ENCODE results near the gene CD164L2.
"Not testable (repeated sequence)": the region's sequence is repeated elsewhere in the genome, so short reads cannot be mapped to it uniquely, and the experiment has no call there.

Gene CD164L2

GRCh38 chr1:27405598-27406361 is 22.6 kb upstream of the CD164L2 start:
- DNase-seq (ENCODE audit: insufficient read length, low spot score); FAIRE-seq: not testable (repeated sequence)

DNA sequence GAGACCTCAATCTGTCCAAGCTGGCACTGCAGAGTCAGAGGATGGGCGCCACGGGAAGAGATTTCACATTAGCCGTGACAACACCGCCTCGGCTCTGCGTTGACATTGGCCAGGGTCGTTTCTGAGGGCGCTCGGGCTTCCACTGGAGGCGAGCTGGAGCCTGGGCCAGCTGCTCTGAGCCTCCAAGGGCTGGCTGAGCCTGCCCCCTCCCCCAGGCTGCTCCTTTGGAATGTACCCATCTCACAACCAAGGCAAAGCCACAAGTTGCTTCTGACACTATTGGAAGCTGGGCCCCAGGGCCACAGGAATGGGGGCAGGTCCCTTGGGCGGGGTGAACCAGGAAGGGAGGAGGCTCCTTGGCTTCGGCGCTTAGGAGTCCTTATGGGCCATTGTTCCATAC is 21.9 kb upstream of the CD164L2 start:
- no peak for FAIRE-seq
- DNase-seq (ENCODE audit: insufficient read length, low spot score): no peak

- DNase-seq (ENCODE audit: insufficient read length, low spot score) (no peak), FAIRE-seq (no peak)
These were observed 20.8 kb upstream of the CD164L2 start for GRCh38 chr1:27403931-27404330.

- DNase-seq (ENCODE audit: insufficient read length, low spot score): no peak
- no peak for FAIRE-seq
These were observed 20.1 kb upstream of the CD164L2 start for GRCh38 chr1:27403065-27403726.

DNA sequence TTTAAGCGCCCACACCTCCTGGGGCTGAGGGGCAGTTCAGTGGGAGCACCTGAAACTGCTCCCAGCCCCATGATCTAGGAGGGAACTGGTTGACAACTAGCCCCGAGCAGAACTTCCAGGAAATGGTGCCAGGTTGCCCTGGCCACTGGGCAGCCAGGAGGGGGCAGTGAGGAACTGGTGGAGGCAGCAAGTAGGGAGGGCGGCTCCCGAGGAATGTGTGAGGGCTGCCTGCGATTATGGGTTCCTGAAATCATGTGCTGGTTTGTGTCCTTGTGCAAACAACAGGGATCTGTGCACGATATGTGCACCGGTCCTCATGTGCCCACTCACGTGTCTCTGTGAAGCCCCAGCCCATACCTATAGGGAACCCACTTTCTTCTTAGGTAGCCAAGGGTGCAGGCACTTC is 19.2 kb upstream of the CD164L2 start:
- FAIRE-seq (no peak), DNase-seq (ENCODE audit: insufficient read length, low spot score) (peak; percentile 48)

- DNase-seq (ENCODE audit: insufficient read length, low spot score): no peak
- no peak for FAIRE-seq
These were observed 17.8 kb upstream of the CD164L2 start for GRCh38 chr1:27400963-27401341.

DNA sequence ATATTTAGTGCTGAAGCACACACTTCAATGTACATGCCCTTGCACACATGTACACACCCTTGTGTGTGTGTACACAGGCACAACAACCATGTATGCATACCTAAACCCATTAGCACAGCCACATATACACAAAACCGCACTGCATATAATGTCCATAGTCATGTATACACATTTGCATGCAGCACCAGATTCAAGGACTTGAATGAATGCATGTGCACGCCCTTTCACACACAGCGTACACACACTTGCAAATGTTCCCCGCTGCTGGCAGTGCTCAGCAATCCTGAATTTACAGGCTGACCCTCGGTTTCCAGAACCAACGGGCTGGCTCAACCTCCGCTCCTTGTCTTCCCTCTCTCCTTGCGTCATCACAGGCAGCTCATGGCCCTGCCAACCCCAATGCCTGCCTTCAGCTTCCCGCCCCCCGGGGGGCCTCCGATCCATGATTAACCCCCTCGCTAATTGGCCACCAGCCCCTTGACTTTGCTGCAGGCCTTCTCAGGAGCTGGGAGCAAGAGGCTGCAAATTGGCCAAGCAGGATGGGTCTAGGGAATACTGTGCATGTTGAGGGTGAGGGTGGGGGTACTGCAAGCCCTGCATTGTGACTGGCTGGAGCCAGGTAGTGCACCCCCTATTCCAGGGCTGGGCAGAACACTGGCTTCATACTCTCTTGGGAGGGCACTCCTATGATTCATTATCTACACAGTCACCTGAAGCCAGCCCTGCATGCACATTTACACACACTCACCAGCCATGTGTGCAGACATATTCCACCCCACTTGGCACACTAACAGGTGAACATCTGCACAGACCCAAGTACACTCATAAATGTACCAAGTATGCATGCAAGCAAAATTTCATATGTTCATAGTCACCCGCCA is 17.2 kb upstream of the CD164L2 start:
- DNase-seq (ENCODE audit: insufficient read length, low spot score) (no peak), FAIRE-seq (peak; percentile 49)

DNA sequence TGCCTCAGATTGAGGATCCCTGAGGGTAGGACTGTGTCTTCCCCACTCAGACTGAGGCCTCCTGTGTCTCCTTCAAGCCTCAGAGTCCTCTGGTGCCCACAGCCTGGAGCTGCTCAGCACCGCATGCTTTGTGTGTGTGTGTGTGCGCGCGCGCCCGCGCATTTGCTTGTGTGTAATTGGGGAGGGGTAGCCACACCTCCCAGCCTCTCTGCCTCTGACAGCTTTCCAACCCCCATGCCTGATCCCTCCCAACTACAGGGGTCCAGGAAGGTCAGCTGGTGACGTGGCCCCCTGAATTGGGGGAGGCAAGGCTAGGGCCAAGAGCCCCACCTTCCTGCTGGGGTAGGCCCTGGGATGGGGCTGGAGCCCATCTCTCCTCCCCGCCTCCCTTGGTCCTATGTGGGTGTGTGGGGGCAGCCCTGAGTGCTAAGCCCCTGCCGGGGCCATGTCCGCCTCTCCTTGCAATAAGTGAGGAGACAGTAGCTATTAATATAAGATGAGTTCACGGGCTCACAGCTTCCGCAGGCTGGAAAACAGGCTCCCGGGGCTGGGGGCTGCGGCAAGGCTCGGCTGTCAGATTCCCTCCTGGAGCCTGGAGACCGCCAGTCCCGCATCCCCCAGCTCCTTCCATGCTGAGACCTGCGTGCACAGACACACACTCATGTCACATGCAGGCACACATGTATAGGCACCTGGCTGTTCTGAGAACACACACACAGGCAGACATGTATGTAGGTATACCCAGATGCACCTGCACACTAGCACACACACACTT is 16.3 kb upstream of the CD164L2 start:
- DNase-seq (ENCODE audit: insufficient read length, low spot score): no peak

DNA sequence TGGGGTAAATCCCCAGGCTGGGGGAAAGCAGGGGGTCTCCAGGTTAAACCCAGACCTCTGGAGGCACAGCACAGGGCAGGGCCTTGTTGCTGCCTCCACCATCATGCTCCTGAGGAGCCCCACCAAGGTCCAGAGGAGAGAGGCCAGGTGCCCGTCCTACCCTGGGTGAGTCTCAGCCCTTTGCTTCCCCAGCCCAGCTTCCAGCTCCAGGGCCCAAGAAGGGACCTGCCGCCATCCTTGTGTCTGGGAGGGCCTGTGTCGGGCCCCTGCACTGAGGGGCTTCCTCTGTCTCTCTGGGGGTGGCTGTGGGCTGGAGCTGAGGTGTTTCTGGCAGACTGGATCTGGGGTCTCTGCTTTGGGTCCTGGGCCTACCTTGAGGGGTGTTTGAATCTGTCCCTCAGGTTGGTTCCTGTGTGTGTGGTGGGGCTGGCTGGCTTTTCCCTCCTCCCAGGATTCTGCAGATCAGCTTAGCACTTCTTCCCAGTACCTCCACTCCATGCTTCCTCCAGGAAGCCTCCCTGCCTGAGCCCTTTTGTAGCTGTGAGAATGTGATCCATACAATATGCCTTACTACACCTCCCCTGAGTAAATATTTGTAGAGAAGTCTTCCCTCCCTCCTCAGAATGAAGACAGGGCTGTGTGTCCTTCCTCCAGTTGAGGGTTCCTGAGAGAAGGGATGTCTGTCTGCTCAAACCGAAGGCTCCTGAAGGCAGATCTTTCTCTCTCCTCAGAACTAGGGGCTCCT is 15.4 kb upstream of the CD164L2 start:
- FAIRE-seq (no peak), DNase-seq (ENCODE audit: insufficient read length, low spot score) (no peak)

More for the DNA sequence above, 16.3 kb upstream of the CD164L2 start:
- no peak for FAIRE-seq

DNA sequence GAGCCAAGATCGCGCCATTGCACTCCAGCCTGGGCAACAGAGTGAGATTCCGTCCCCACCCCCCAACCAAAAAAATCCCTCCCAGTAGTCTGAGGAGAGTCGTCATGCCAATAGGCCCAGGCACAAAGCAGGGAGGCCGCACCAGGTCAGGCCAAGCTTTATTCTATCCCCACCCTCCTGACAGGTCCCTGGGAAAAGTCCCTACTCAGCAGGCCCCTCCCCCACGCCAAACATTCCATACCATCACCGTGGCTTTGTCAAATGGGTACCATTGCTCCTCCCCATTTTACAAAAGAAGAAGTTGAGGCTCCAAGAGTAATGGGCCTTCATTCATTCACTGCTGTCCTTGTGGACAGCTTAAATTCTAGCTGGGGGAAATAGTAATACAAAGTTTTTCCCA is 14.6 kb upstream of the CD164L2 start:
- no peak for FAIRE-seq

GRCh38 chr1:27397110-27397509 is 14.0 kb upstream of the CD164L2 start:
- no peak for DNase-seq (ENCODE audit: insufficient read length, low spot score)
- FAIRE-seq: no peak

More for the DNA sequence above, 14.6 kb upstream of the CD164L2 start:
- no peak for DNase-seq (ENCODE audit: insufficient read length, low spot score)

DNA sequence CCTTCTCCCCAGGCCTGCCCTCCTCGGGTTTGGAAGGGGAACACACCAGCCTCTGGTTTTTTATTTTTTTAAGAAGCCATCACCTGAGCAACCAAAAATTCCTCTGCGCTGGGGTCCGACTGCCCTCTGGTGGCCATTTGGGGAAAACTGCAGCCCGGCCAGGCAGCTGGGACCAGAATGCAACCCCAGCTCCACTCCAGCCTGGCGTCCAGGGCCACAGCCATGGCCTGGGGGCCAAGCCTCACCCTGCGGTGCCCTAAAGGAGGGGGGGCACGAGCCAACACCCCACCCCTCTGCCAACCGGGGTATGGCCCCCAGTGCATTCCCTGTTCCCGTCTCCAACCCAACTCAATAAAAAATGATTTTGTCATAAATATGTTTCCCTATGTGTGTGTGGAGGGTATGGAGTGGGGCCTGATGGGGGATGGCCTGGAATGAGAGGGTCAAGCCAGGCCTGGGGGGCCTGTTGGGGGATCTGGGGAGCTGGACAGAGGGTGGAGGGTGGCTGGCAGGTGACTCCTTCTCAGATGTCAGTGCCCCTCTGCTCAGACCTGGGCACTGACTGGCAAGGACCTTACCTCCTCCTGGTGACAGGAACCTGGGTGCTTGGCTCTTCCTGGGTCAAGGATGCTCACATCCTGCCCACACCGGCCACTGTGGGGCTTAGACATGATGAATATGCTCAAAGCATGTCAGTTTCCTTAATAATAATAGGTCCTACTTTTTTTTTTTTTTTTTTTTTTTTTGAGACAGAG is 12.5 kb upstream of the CD164L2 start:
- FAIRE-seq: no peak
- peak; percentile 71 for DNase-seq (ENCODE audit: insufficient read length, low spot score)

DNA sequence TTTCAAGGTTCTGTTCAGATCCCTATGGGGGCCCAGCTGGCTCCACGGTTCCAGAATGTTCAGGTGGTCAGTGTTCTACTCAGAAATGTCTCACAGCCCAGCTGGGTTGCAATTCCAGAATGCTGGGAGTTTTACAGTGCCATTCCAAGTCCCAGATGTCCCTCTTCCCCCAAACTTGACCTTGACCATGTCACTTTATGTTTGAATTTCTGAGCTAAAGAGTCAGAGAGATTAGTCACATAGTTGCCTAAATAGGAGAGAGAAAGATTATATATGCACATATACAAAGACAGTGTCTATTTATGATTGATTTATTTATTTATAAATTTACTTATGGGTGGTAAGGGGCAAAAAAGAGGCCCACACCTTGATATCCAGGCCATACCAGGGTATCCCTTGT is 11.8 kb upstream of the CD164L2 start:
- DNase-seq (ENCODE audit: insufficient read length, low spot score): no peak

DNA sequence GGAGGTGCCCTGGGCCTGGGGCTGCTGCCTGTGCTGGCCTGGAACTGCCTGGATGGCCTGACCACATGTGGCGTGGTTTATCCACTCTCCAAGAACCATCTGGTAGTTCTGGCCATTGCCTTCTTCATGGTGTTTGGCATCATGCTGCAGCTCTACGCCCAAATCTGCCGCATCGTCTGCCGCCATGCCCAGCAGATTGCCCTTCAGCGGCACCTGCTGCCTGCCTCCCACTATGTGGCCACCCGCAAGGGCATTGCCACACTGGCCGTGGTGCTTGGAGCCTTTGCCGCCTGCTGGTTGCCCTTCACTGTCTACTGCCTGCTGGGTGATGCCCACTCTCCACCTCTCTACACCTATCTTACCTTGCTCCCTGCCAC is 11.1 kb upstream of the CD164L2 start:
- DNase-seq (ENCODE audit: insufficient read length, low spot score) (no peak), FAIRE-seq (no peak)

More for the DNA sequence above, 11.8 kb upstream of the CD164L2 start:
- no peak for FAIRE-seq

GRCh38 chr1:27393641-27394281 is 10.6 kb upstream of the CD164L2 start:
- no peak for DNase-seq (ENCODE audit: insufficient read length, low spot score)
- no peak for FAIRE-seq

DNA sequence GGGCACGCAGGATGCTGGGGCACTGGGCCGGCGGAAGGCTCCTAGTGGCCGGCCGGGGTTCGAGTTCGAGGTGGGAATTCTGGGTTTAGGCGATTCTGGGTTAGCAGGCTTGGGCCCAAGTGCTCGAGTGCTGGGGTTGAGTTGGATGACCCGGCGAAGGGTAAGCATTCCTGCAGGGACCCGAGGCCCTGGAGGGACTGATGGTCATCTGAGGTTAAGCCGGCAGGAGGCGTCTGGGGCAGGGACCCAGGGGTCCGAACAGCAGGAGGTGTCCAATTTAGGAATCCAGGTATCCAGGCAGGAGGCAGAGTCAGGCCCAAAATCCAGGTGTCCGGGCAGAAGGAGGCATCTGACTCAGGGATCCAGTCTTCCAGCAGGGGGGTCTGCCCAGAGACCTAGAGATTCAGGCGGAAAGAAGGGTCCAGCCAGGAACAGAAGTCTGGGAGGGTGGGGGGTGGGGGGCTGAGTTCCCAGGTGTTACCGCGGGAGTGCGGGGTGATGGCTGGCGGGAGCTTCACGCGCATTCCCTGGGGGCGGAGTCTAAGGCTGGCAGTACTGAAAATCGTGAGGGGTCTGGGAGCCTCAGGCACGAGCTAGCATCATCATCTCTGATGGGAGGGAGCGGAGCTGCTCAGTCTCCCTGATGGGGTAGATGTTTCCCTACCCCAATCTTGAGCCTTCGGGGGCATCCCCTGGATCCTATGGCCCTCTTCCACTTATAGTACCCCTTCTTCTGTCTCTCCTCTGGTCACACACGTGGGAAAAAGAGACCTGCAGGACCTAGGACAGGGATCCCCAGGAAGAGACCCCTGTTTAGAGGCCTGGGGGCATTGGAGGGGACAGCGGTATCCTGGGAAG is 9.9 kb upstream of the CD164L2 start:
- no peak for DNase-seq (ENCODE audit: insufficient read length, low spot score)
- FAIRE-seq: no peak

DNA sequence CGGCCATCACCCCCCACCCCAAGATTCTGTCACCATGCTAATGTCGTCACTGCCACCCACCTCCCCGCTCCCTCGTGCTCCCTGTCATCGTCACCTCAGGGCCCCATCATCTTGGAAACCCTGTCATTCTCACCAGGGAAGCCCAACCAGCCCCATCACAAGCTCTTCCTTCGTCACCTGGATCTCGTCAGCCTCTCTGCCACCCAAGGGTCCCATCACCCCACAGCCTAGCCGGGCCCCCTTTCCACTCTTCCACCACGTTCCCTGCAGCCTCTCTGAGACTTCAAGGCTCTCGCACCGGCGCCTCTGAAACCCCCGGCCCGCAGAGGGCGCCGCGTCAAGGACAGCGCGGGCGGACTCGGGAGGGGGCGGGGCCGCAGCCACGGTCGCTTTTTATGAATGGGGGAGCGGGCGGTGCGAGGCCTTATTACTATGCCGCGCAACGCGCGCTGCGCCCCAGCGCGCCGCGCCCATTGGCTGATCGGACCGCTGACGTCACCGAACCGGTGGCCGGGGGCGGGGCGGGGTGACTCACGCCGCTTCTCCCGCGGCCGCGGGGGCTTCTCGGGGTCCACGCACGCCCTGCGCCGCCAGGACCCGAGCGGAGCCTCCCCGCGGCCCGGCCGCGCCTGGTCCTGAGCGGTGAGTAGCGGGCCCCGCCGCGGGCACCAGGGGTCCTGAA is 9.1 kb upstream of the CD164L2 start, which contains the start of gene GPR3:
Gene GPR3 (plus strand): TSS at position 527 of the 682 bp plus-strand sequence. CDS start 1,177 bp downstream, outside the sequence.
- FAIRE-seq (peak; percentile 91), DNase-seq (ENCODE audit: insufficient read length, low spot score) (peak; percentile 88)
